Prostate gland (tissue), 2 donors: Measurements from ENCODE around the gene IREB2. TPM values are rescaled to one million over a fixed set of nuclear protein-coding genes. Genes with fewer than 3 reads are reported as not detected.

Experiments
- DNase-seq: peaks from one replicate; pipeline ENCODE4 v3.0.0-alpha.2; 2019; ENCODE audit warnings: low spot score
- H3K27ac ChIP-seq, 2 donors: fragments of 200-600 bp; sonication (generic); 2 replicates each; pipeline ENCODE4 v1.5.1; 2017 to 2019
- H3K27me3 ChIP-seq: fragments of 200-600 bp; sonication (generic); replicated peaks from 2 replicates; pipeline ENCODE4 v1.5.1; 2019; ENCODE audit not compliant: insufficient read depth
- H3K36me3 ChIP-seq, 2 donors: fragments of 200-600 bp; sonication (generic); 1 replicate in 1 of 2; 2 replicates in 1 of 2; pipeline versions ENCODE4 v1.5.1 to v1.8.1; 2017 to 2019
- H3K4me1 ChIP-seq: fragments of 200-600 bp; sonication (generic); replicated peaks from 2 replicates; pipeline ENCODE4 v1.5.1; 2019
- H3K4me3 ChIP-seq, 2 donors: fragments of 200-600 bp; sonication (generic); 2 replicates each; pipeline ENCODE4 v1.5.1; 2017 to 2019
- H3K9me3 ChIP-seq: fragments of 200-600 bp; sonication (generic); 2 replicates; pipeline ENCODE4 v1.5.1; 2017
- POLR2A ChIP-seq: fragments of 450-650 bp; IDR thresholded peaks from one replicate; pipeline ENCODE4 v1.6.1; 2016; ENCODE audit warnings: antibody characterized with exemption, mild to moderate bottlenecking
- POLR2AphosphoS5 ChIP-seq: sonication (generic); formaldehyde crosslinking; IDR thresholded peaks from one replicate; pipeline ENCODE4 v1.6.1; 2017; ENCODE audit warnings: antibody characterized with exemption
- WGBS: methylation state at CpG from one replicate; pipeline ENCODE4 v1.1.5; 2018; 5-methylcytosine and 5-hydroxymethylcytosine counted together
- intact Hi-C: fragments of 100-400 bp; cut with DNase I; formaldehyde crosslinking; loops from one replicate; pipeline ENCODE4 v1.14.2; 2022
- total RNA-seq, 2 donors: library from RNA; depleted of rRNA; stranded (reverse); fragments of >200 nt; gene quantifications; one replicate each; pipeline ENCODE4 v1.1.0, GENCODE V29; 2016
- TF ChIP-seq, protein P1 (sequence below), 4 experiments: fragments of 200-600 bp in 2 of 4; fragments of 450-650 bp in 2 of 4; sonication (generic) in 2 of 4; IDR thresholded peaks; 1 replicate in 3 of 4; 2 replicates in 1 of 4; pipeline ENCODE4 v1.5.1; 2016 to 2019; ENCODE audit warnings: antibody characterized with exemption in 4 of 4, mild to moderate bottlenecking in 2 of 4, moderate library complexity in 2 of 4

IREB2 gene
- total RNA-seq, 2 donors from 2014 or later: 30.5 to 39.0 TPM

DNA sequence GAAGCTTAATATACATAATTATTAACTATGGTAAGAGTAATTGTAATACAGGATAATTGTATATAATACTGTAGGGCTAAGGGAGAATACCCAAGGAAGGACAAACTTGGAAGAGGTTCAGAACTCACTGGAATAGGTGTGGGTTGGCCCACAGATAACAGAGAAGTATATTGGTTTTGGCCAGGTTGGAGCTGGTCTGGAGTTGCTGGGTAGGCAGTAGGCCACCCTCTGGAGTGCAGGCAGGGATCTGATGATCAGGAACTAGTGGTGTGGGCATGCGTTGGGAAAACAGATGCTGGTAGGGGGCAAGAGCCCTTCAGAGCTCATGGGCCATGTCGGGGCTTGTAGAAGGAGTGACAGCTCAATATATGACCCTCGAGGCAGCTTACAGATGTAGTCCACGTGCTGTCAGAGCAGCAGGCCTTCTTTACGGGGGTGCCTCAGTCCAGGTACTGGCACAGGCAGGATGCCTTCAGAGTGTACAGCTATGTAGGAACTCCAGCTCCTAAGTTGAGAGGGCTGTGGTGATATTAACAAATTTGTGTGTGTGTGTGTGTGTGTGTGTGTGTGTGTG, 12.4 kb downstream of the IREB2 start:
- Histone ChIP-seq H3K27ac (peak overlapping the region; percentile 24 to 70), H3K4me3 (no peak overlapping the region), H3K36me3 (no peaks in the 10 kb centered on the region), H3K9me3 (no peaks in the 10 kb centered on the region), H3K27me3 (no peaks in the 10 kb centered on the region), H3K4me1 (peaks cover 14% of the 10 kb centered on the region)
- WGBS: 53% methylated on average over 5 of the region's 5 CpGs
- intact Hi-C loops: no loop called here
- no peak for DNase-seq
- no peak for TF ChIP-seq POLR2AphosphoS5

GRCh38 chr15:78452485-78452884, 14.5 kb downstream of the IREB2 start:
- peaks cover 26% of the 10 kb centered on the region for H3K4me1 ChIP-seq
- TF ChIP-seq, protein P1, sequence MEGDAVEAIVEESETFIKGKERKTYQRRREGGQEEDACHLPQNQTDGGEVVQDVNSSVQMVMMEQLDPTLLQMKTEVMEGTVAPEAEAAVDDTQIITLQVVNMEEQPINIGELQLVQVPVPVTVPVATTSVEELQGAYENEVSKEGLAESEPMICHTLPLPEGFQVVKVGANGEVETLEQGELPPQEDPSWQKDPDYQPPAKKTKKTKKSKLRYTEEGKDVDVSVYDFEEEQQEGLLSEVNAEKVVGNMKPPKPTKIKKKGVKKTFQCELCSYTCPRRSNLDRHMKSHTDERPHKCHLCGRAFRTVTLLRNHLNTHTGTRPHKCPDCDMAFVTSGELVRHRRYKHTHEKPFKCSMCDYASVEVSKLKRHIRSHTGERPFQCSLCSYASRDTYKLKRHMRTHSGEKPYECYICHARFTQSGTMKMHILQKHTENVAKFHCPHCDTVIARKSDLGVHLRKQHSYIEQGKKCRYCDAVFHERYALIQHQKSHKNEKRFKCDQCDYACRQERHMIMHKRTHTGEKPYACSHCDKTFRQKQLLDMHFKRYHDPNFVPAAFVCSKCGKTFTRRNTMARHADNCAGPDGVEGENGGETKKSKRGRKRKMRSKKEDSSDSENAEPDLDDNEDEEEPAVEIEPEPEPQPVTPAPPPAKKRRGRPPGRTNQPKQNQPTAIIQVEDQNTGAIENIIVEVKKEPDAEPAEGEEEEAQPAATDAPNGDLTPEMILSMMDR (IDR thresholded peaks at IDR 0.05): peak in 1 of 4 experiments; percentile 2
- TF ChIP-seq POLR2AphosphoS5: no peak
- no peak for TF ChIP-seq POLR2A
- H3K9me3 ChIP-seq: no peaks in the 10 kb centered on the region
- H3K27ac ChIP-seq: peak overlapping the region in 1 of 2 donors; percentile 70
- H3K4me3 ChIP-seq: no peak overlapping the region
- H3K27me3 ChIP-seq: no peaks in the 10 kb centered on the region
- intact Hi-C loops: no loop called here
- 92% methylated on average over 3 of the region's 3 CpGs for WGBS
- no peaks in the 10 kb centered on the region for H3K36me3 ChIP-seq
- no peak for DNase-seq

DNA sequence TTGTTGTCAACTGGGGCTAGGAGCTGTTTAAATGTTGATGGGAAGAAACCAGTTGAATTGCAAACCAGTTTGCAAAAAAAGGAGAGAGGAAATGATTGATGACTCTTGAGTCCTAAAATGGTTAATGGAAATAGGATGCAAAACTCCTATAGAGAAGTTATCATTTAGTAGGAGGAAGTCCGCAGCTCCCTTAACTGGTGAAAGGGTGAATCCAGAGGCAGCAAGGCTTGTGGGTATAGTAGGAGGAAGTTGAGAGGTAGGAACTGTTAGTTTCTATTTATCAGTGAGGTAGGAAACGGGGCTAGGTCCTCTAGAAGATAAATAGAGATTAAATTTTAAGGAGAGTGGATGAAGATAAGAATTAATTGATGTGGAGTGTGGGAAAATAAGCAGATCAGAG, 15.4 kb downstream of the IREB2 start:
- H3K4me1 ChIP-seq: peaks cover 23% of the 10 kb centered on the region
- TF ChIP-seq POLR2AphosphoS5 (no peak), POLR2A (no peak)
- TF ChIP-seq, protein P1 (IDR thresholded peaks at IDR 0.05): no peak

DNA sequence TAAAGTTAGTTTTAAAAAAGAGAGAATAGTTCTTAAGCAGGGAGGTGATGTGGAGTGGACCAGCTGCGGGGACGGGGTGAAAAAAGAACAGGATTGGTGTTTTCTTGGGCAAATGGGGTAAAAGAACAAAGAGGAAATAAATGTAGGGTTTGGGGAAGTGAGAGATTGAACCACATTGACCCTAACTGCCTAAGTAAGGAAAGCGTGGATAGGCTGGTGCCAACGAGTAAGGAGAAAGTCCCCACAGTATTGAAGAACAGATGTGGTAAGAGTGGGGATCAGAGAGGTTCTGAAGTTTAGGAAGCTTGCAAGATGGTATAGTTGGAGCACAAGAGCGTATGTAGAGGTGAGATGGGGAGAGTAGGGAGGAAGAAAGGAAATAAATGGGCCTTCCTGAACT, 17.0 kb downstream of the IREB2 start:
- Histone ChIP-seq H3K9me3 (no peaks in the 10 kb centered on the region), H3K27ac (peak overlapping the region; percentile 52 to 64), H3K4me3 (no peak overlapping the region), H3K36me3 (no peaks in the 10 kb centered on the region), H3K4me1 (peaks cover 23% of the 10 kb centered on the region), H3K27me3 (no peaks in the 10 kb centered on the region)
- TF ChIP-seq POLR2A: no peak
- no peak for TF ChIP-seq POLR2AphosphoS5
- TF ChIP-seq, protein P1 (IDR thresholded peaks at IDR 0.05): no peak
- intact Hi-C loops: no loop called here
- no peak for DNase-seq
- WGBS: 89% methylated on average over 5 of the region's 5 CpGs

More for the DNA sequence above, 15.4 kb downstream of the IREB2 start:
- Histone ChIP-seq H3K27ac (peak overlapping the region in 1 of 2 donors; percentile 20), H3K9me3 (no peaks in the 10 kb centered on the region), H3K36me3 (no peaks in the 10 kb centered on the region), H3K4me3 (no peak overlapping the region), H3K27me3 (no peaks in the 10 kb centered on the region)
- WGBS: 48% methylated on average over 2 of the region's 2 CpGs
- intact Hi-C loops: no loop called here
- DNase-seq: no peak

- intact Hi-C loops: no loop called here
- Histone ChIP-seq H3K4me3 (no peak overlapping the region), H3K36me3 (no peaks in the 10 kb centered on the region), H3K9me3 (no peaks in the 10 kb centered on the region), H3K27me3 (no peaks in the 10 kb centered on the region), H3K27ac (peak overlapping the region; percentile 26 to 64), H3K4me1 (peaks cover 23% of the 10 kb centered on the region)
- 8% methylated on average over 3 of the region's 3 CpGs for WGBS
- peak; percentile 44 for DNase-seq
- TF ChIP-seq POLR2AphosphoS5 (peak; percentile 74), POLR2A (no peak)
- TF ChIP-seq, protein P1 (IDR thresholded peaks at IDR 0.05): no peak
Measured at GRCh38 chr15:78455749-78456148, 17.7 kb downstream of the IREB2 start.
